ENCODE results near the gene COA8.
"Not testable (repeated sequence)": the region's sequence is repeated elsewhere in the genome, so short reads cannot be mapped to it uniquely, and the experiment has no call there.

Gene COA8

GRCh38 chr14:103576371-103577024, 13.7 kb downstream of the COA8 start:
- peak; percentile 85 for DNase-seq

DNA sequence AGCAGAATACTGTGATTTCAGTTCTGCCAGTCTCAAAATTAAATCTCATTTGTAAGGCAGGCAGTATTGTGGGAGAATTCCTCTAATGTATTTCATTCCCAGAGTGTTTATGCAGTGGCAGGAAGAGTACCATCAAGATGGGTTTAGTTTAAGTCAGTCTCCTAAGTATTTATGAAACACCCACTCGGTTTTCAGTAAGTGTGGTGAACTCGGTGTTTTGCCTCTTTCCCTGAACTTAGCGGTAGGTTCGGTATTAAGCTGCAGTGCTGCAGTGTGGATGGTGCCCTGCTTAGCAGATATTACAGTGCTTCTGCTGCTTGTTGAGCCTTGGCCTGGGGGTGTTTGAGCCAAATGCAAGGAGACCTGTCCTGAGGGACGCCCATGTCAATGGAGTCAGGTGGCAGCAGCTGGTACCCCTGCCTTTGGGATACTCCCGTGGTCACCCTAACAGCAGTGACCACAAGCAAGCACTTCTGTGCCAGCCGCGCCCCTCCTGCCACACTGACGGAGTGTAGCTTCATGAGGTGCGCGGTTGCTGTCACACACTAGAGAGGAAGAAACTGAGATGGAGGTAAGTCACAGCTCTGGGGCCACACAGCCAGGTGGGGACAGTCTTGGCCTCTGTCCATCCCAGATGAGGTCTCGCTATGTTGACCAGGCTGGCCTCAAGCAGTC, 15.8 kb downstream of the COA8 start:
- no peak for DNase-seq

DNA sequence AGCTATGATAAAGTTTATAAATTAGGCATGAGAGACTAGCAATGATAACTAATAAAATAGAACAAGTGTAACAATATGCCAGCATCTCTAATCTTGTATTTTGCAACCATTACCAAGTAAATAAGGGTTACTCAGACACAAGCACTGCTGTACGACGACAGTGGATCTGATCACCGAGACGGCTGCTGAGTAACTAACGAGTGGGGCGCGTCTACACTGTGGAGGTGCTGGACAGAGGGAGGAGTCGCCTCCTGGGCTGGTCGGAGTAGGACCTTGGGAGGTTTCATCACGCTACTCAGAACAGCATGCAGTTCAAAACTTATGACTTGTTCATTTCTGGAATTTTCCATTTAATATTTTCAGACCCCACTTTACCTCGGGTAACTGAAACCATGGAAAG, 18.4 kb downstream of the COA8 start:
- no peak for DNase-seq

GRCh38 chr14:103581954-103582703, 19.4 kb downstream of the COA8 start:
- DNase-seq = no peak

GRCh38 chr14:103584326-103584915, 21.7 kb downstream of the COA8 start:
- no peak for DNase-seq

DNA sequence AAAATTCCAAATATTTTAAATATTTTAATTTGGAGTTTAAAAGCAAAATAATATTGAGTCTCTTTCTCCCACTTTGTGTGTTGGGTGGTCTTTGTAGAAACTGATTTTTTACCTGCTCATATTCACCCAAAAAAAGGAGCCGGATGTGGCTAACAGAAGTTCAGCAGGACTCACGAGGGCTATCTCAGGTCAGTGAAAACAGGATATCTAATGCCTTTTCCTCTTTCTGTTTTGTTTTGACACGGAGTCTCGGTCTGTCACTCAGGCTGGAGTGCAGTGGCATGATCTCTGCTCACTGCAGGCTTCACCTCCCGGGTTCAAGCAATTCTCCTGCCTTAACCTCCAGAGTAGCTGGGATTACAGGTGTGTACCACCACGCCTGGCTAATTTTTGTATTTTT, 30.8 kb downstream of the COA8 start:
- DNase-seq = no peak

- peak; percentile 43 for DNase-seq
Observed at GRCh38 chr14:103594265-103594664, 31.5 kb downstream of the COA8 start.

DNA sequence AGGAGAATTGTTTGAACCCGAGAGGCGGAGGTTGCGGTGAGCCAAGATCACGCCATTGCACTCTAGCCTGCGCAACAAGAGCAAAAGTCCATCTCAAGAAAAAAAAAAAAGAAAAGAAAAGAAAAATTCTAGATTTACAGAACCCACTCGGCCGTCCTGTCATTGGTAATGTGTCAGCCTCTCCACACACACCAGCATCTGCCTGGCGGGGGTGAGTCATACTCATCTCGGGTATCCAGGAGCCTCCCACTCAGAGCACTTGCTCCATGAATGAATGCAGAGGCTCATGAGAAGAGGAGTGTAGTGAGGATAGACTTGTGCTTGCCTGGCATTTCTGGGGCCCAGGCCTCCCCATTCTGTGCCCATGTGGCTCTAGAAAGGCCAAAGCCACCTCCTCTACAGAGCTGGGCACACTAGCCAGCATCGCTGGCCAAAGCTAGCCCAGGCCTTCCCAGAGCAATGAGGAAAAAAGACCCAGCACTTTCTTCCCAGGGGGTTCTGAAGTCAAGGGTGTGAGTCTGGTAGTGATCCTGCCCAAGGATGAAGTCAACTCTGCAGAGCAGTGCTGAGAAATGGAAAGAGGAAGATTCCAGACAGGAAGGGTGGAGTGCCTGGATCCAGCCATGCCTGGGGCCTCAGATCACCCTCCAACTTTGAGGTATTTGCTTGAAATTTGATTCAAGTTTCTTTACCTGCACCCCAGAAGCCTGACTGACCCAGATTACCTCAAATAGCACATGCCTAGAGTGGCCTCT, 35.0 kb downstream of the COA8 start:
- peak; percentile 14 for DNase-seq

DNA sequence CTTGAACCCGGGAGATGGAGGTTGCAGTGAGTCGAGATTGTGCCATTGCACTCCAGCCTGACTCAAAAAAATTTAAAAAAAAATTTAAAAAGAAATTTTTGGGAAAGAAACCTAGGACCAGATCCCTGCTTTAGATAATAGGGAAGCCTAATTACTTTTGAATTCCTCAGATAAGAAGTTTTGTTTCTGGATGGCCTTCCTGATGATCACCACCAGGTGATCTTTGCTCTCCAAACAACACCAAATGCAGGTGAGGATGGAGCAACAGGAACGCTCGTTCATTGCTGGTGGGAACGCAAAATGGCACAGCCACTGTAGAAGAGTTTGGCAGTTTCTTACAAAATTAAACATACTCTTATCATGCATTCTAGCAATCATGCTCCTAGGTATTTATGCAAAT, 37.7 kb downstream of the COA8 start:
- no peak for DNase-seq

DNA sequence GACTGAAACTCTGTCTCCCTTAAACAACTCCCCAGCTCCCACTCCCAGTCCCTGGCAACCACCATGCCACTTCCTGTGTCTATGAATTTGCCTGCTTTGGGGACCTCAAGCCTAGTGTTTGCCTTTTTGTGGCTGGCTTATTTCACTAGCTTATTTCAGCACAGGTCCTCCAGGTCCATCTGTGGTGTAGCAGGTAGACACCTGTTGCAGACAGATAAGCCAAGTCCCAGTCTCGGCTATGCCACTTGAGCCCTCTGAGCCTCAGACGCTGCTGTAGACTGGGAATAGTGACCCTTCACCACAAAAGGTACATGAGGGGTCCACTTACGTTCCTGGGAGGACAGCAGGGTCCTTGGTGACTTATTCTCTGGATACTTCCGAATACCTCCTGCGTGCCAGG, 41.9 kb downstream of the COA8 start:
- no peak for DNase-seq

DNA sequence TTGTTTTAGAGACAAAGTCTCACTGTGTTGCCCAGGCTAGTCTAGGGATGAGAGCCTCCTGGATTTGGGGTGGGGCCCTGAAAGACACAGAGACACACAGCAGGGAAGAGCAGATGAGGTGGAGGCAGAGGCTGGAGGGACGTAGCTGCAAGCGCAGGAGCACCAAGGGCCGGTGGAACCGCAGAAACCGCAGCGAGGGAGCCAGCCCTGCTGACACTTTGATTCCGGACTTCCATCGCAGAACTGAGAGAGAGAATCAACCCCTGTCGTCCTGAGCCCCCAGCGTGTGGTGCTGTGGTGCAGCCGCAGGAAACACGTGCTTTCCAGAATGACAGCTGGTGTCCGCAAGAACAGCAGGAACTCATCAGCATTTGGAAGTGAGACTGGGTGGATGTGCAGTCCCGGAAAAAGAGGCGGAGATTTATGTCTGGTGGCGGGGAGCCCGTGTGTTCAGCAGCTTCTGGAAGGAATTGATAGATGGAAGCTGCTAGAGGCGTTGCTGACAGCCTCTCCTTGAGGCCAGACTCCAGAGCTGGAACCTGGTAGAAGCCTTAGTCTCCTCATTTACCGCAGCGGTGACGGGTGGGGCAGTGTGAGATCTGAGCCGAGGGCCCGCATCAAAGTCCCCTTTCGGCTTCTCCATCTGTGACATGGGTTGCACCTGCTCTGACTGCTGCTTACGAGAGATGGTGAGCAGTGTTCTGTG, 44.4 kb downstream of the COA8 start:
- peak; percentile 68 for DNase-seq

GRCh38 chr14:103607822-103608221, 45.1 kb downstream of the COA8 start:
- DNase-seq = no peak

- not testable (repeated sequence) for DNase-seq
Observed at GRCh38 chr14:103609081-103609480, 46.3 kb downstream of the COA8 start.

GRCh38 chr14:103611215-103611614, 48.5 kb downstream of the COA8 start:
- no peak for DNase-seq

GRCh38 chr14:103613517-103613916, 50.8 kb downstream of the COA8 start:
- no peak for DNase-seq

DNA sequence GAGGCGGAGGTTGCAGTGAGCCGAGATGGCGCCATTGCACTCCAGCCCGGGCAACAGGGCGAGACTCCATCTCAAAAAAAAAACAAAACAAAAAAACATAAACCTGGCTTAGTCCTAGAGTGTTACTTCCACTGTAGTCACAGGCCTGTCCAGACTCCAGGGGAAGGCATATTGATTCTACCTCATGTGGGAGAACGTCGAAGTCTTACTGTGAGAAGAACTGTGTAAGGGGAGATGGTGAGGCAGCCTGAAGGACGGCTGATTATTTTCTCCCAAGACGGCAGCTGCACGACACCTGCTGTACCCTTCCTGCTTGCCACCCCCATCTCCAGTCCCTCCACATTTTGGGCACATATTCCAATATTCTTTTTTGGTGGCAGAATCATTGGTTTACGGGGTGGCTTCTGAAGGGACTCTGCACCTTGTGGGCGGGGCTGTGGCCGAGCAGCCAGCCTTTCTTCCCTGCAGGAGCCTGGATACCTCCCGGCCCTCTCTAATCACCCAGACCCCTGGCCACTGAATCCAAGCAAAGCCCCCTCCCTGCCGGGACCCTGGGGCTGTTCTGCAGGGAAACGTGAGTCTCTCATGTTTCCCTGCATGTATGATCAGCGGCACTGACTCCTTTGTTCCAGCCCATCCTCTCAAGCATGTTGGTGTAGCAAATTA, 54.0 kb downstream of the COA8 start:
- no peak for DNase-seq

- no peak for DNase-seq
Observed at GRCh38 chr14:103619057-103619456, 56.3 kb downstream of the COA8 start.

DNA sequence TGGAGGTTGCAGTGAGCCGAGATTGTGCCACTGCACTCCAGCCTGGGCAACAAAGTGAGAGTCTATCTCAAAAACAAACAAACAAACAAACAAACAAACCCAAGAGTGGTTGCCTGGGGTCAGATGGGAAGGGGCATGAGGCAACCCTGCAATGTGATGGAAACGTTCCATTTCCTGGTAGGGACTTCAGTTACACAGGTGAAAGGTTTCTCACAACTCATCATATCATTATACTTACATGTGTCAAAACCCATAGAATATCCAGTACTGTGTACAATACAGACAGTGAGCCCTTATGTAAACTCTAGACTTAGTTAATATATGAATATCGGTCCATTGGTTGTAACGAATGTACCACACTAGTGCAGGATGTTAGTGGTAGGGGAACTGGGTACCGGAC, 59.1 kb downstream of the COA8 start:
- DNase-seq = no peak

- DNase-seq = no peak
Observed at GRCh38 chr14:103623308-103623707, 60.5 kb downstream of the COA8 start.

DNA sequence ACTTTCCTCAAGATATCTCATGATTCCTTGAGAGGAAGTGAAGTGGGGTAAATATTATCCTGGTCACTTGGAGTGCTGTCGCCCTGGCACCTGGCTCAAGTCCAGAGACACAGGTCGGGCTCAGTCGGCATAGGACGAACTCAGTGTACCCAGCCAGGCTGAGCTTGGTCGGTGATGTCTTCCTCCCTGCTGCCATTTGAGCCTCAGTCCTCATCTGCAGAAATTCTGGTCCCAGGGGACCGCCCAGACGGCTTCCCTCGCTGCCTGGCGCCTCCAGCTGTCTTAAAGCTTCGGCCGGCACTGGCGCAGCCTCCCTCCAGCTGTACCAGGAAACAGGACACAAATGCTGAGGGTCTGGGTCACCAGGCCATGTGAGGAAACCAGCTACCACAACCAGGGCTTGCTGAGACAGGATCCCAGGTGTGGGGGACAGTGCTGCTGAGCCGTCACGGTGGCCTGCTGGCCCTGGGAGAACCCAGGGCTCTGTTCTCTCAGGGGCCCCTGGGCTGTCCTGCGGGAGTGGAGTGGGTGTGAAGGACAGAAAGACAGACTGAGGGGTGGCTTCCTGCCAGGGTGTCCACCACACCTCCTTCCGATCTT, 61.2 kb downstream of the COA8 start:
- DNase-seq = no peak

- peak; percentile 63 for DNase-seq
Observed at GRCh38 chr14:103624860-103625259, 62.1 kb downstream of the COA8 start.
